HepG2 (cell line): ENCODE data around the gene PMVK. TPM values are rescaled to one million over a fixed set of nuclear protein-coding genes. Genes with fewer than 3 reads are reported as not detected.

ENCODE experiments used
- ADNP ChIP-seq: sonication (generic); formaldehyde crosslinking; IDR thresholded peaks from 2 replicates; pipeline ENCODE4 v1.4.0; 2020; ENCODE audit warnings: missing genetic modification reagents
- CEBPG ChIP-seq: IDR thresholded peaks from 2 replicates; pipeline ENCODE4 v1.6.1; 2016
- FOXJ3 ChIP-seq: sonication (generic); formaldehyde crosslinking; IDR thresholded peaks from 2 replicates; pipeline ENCODE4 v1.4.0; 2020; ENCODE audit warnings: missing genetic modification reagents, mild to moderate bottlenecking, borderline replicate concordance
- KDM5A ChIP-seq: fragments of 200-600 bp; sonication (generic); IDR thresholded peaks from 2 replicates; pipeline ENCODE4 v1.7.0; 2018; ENCODE audit warnings: antibody characterized with exemption, mild to moderate bottlenecking, low read length, borderline replicate concordance
- MAFF ChIP-seq: IDR thresholded peaks from 2 replicates; pipeline ENCODE4 v1.6.1; 2011; ENCODE audit warnings: low read depth, low read length, improper control_type of control experiment
- NFIC ChIP-seq: IDR thresholded peaks from 2 replicates; pipeline ENCODE4 v1.6.1; 2012; ENCODE audit warnings: mild to moderate bottlenecking, low read length, inconsistent platforms
- ONECUT2 ChIP-seq: sonication (generic); formaldehyde crosslinking; IDR thresholded peaks from 2 replicates; pipeline ENCODE4 v1.4.0; 2020; ENCODE audit warnings: missing genetic modification reagents
- SMARCC2 ChIP-seq: fragments of 450-650 bp; IDR thresholded peaks from 2 replicates; pipeline ENCODE4 v1.6.1; 2017; ENCODE audit warnings: antibody characterized with exemption, mild to moderate bottlenecking
- ZBTB38 ChIP-seq: sonication (generic); formaldehyde crosslinking; IDR thresholded peaks from 2 replicates; pipeline ENCODE4 v1.5.1; 2020; ENCODE audit warnings: mild to moderate bottlenecking, missing genetic modification reagents
- ZNF274 ChIP-seq: sonication (generic); formaldehyde crosslinking; IDR thresholded peaks from 2 replicates; pipeline ENCODE4 v1.5.1; 2020; ENCODE audit warnings: mild to moderate bottlenecking, missing genetic modification reagents
- ZNF34 ChIP-seq: sonication (generic); formaldehyde crosslinking; IDR thresholded peaks from 2 replicates; pipeline ENCODE4 v1.4.0; 2020; ENCODE audit warnings: mild to moderate bottlenecking, missing genetic modification reagents, borderline replicate concordance
- ZNF569 ChIP-seq: sonication (generic); formaldehyde crosslinking; IDR thresholded peaks from 2 replicates; pipeline ENCODE4 v1.5.0; 2020; ENCODE audit warnings: mild to moderate bottlenecking, missing genetic modification reagents, moderate library complexity, borderline replicate concordance
- ZNF615 ChIP-seq: sonication (generic); formaldehyde crosslinking; IDR thresholded peaks from 2 replicates; pipeline ENCODE4 v1.5.0; 2020; ENCODE audit warnings: mild to moderate bottlenecking, missing genetic modification reagents, borderline replicate concordance
- ZNF768 ChIP-seq: sonication (generic); formaldehyde crosslinking; IDR thresholded peaks from 2 replicates; pipeline ENCODE4 v1.4.0; 2020; ENCODE audit warnings: missing genetic modification reagents
- ZNF777 ChIP-seq: sonication (generic); formaldehyde crosslinking; IDR thresholded peaks from 2 replicates; pipeline ENCODE4 v1.4.0; 2020; ENCODE audit warnings: missing genetic modification reagents
- ZSCAN12 ChIP-seq: sonication (generic); formaldehyde crosslinking; IDR thresholded peaks from 2 replicates; pipeline ENCODE4 v1.9.0; 2021; ENCODE audit warnings: mild to moderate bottlenecking, missing genetic modification reagents
- polyA plus RNA-seq, 8 experiments: library from polyadenylated mRNA; depleted of rRNA in 3 of 8; stranded (reverse) in 7 of 8; unstranded in 1 of 8; fragments of >200 nt; fragmentation: Illumina TruSeq in 4 of 8; extraction: Trizol in 4 of 8; gene quantifications; 2 replicates each; pipeline versions ENCODE4 v1.2.1 to v1.2.3, GENCODE V29; 2011 to 2016; ENCODE audit warnings: low read depth in 4 of 8, missing spikeins in 1 of 8, mixed read lengths in 1 of 8; ENCODE audit not compliant: insufficient read depth in 1 of 8
- total RNA-seq, 5 experiments: library from RNA; depleted of rRNA; stranded (reverse); fragments of >200 nt; fragmentation: Illumina TruSeq; extraction: Trizol; gene quantifications; 2 replicates each; pipeline ENCODE4 v1.2.3, GENCODE V29; 2016; ENCODE audit warnings: low read depth in 1 of 5
- TF ChIP-seq, protein P1 (sequence below): sonication (generic); formaldehyde crosslinking; IDR thresholded peaks from 2 replicates; pipeline ENCODE4 v1.4.0; 2020; ENCODE audit warnings: missing genetic modification reagents
- TF ChIP-seq, protein P2 (sequence below): sonication (generic); formaldehyde crosslinking; IDR thresholded peaks from 2 replicates; pipeline ENCODE4 v1.4.0; 2020; ENCODE audit warnings: missing genetic modification reagents
- TF ChIP-seq, protein P3 (sequence below): IDR thresholded peaks from 2 replicates; pipeline ENCODE4 v1.6.1; 2016; ENCODE audit warnings: missing genetic modification reagents, missing compliant biosample characterization
- TF ChIP-seq, protein P4 (sequence below): sonication (generic); formaldehyde crosslinking; IDR thresholded peaks from 2 replicates; pipeline ENCODE4 v1.4.0; 2020; ENCODE audit warnings: mild to moderate bottlenecking, missing genetic modification reagents

The PMVK gene
- total and polyA plus RNA-seq, 2 of the 13 experiments (the other 11 are each of a cell fraction or from before 2014, with no cell fraction given): 3.9 to 12.6 TPM

DNA sequence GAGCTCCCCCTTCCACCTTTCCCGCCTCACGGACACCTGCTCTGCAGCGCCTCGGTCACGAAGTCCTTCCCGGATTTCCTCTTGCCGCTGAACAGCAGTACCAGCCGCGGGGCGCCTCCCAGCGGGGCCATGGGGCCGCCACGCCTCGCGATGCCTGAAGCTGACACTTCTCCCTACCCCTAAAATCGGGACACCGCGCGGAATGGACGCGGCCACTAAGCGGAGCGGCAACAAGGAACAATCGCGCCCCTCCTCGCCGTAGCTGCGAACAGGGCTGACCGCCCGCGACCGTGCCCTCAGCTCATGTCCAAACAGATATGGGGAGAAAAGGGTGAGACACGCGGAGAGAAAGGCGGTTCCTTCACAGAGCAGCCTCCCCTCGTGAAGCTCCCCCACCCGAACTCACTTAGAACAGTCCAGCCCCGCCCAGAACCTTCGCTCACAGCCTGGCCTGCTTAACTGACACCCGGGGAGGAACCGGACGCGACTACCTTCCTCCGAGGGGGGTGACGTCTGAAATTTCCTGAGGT, at the start of gene PMVK (continued):
- TF ChIP-seq, protein P1, sequence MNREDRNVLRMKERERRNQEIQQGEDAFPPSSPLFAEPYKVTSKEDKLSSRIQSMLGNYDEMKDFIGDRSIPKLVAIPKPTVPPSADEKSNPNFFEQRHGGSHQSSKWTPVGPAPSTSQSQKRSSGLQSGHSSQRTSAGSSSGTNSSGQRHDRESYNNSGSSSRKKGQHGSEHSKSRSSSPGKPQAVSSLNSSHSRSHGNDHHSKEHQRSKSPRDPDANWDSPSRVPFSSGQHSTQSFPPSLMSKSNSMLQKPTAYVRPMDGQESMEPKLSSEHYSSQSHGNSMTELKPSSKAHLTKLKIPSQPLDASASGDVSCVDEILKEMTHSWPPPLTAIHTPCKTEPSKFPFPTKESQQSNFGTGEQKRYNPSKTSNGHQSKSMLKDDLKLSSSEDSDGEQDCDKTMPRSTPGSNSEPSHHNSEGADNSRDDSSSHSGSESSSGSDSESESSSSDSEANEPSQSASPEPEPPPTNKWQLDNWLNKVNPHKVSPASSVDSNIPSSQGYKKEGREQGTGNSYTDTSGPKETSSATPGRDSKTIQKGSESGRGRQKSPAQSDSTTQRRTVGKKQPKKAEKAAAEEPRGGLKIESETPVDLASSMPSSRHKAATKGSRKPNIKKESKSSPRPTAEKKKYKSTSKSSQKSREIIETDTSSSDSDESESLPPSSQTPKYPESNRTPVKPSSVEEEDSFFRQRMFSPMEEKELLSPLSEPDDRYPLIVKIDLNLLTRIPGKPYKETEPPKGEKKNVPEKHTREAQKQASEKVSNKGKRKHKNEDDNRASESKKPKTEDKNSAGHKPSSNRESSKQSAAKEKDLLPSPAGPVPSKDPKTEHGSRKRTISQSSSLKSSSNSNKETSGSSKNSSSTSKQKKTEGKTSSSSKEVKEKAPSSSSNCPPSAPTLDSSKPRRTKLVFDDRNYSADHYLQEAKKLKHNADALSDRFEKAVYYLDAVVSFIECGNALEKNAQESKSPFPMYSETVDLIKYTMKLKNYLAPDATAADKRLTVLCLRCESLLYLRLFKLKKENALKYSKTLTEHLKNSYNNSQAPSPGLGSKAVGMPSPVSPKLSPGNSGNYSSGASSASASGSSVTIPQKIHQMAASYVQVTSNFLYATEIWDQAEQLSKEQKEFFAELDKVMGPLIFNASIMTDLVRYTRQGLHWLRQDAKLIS (CRISPR knock-in tag): 0 out of 2 replicates have a peak, but pooled peaks have one; percentile 86
- TF ChIP-seq ZSCAN12 (CRISPR knock-in tag): peak; percentile 96; the same call in 1 of the 2 replicates
- TF ChIP-seq KDM5A: no peak
- TF ChIP-seq, protein P2, sequence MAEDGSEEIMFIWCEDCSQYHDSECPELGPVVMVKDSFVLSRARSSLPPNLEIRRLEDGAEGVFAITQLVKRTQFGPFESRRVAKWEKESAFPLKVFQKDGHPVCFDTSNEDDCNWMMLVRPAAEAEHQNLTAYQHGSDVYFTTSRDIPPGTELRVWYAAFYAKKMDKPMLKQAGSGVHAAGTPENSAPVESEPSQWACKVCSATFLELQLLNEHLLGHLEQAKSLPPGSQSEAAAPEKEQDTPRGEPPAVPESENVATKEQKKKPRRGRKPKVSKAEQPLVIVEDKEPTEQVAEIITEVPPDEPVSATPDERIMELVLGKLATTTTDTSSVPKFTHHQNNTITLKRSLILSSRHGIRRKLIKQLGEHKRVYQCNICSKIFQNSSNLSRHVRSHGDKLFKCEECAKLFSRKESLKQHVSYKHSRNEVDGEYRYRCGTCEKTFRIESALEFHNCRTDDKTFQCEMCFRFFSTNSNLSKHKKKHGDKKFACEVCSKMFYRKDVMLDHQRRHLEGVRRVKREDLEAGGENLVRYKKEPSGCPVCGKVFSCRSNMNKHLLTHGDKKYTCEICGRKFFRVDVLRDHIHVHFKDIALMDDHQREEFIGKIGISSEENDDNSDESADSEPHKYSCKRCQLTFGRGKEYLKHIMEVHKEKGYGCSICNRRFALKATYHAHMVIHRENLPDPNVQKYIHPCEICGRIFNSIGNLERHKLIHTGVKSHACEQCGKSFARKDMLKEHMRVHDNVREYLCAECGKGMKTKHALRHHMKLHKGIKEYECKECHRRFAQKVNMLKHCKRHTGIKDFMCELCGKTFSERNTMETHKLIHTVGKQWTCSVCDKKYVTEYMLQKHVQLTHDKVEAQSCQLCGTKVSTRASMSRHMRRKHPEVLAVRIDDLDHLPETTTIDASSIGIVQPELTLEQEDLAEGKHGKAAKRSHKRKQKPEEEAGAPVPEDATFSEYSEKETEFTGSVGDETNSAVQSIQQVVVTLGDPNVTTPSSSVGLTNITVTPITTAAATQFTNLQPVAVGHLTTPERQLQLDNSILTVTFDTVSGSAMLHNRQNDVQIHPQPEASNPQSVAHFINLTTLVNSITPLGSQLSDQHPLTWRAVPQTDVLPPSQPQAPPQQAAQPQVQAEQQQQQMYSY: peak; percentile 67
- no peak for TF ChIP-seq SMARCC2
- TF ChIP-seq ADNP (CRISPR knock-in tag): no peak
- no peak for TF ChIP-seq ONECUT2 (CRISPR knock-in tag)
- TF ChIP-seq ZBTB38 (CRISPR knock-in tag): peak; percentile 98
- TF ChIP-seq ZNF34 (CRISPR knock-in tag): peak; percentile 90; the same call in 1 of the 2 replicates
- peak; percentile 37; the same call in 1 of the 2 replicates for TF ChIP-seq ZNF777
- no peak for TF ChIP-seq MAFF
- TF ChIP-seq NFIC: no peak; the same call in 1 of the 2 replicates
- 0 out of 2 replicates have a peak, but pooled peaks have one; percentile 12 for TF ChIP-seq FOXJ3 (CRISPR knock-in tag)
- no peak; the same call in 1 of the 2 replicates for TF ChIP-seq ZNF615
- peak; percentile 69 for TF ChIP-seq CEBPG
- TF ChIP-seq, protein P3, sequence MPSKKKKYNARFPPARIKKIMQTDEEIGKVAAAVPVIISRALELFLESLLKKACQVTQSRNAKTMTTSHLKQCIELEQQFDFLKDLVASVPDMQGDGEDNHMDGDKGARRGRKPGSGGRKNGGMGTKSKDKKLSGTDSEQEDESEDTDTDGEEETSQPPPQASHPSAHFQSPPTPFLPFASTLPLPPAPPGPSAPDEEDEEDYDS: peak; percentile 77; the same call in 1 of the 2 replicates
- peak; percentile 84 for TF ChIP-seq ZNF768
- peak; percentile 95; the same call in 1 of the 2 replicates for TF ChIP-seq ZNF569
- TF ChIP-seq ZNF274: peak; percentile 99
- TF ChIP-seq, protein P4, sequence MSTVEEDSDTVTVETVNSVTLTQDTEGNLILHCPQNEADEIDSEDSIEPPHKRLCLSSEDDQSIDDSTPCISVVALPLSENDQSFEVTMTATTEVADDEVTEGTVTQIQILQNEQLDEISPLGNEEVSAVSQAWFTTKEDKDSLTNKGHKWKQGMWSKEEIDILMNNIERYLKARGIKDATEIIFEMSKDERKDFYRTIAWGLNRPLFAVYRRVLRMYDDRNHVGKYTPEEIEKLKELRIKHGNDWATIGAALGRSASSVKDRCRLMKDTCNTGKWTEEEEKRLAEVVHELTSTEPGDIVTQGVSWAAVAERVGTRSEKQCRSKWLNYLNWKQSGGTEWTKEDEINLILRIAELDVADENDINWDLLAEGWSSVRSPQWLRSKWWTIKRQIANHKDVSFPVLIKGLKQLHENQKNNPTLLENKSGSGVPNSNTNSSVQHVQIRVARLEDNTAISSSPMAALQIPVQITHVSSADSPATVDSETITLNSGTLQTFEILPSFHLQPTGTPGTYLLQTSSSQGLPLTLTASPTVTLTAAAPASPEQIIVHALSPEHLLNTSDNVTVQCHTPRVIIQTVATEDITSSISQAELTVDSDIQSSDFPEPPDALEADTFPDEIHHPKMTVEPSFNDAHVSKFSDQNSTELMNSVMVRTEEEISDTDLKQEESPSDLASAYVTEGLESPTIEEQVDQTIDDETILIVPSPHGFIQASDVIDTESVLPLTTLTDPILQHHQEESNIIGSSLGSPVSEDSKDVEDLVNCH: peak; percentile 97
